NCI-H345 treated with DMSO at 0.1 percent for 48 hours (cell line): ENCODE measurements around the gene GARNL3.

Experiments used
- DNase-seq: peaks from one replicate; lab custom pipeline; 2025; ENCODE audit not compliant: unreplicated experiment; lab: John Stamatoyannopoulos, UW

GARNL3 gene

GRCh38 chr9:127233989-127234388 is 30.6 kb upstream of the GARNL3 start:
- no peak for DNase-seq

DNA sequence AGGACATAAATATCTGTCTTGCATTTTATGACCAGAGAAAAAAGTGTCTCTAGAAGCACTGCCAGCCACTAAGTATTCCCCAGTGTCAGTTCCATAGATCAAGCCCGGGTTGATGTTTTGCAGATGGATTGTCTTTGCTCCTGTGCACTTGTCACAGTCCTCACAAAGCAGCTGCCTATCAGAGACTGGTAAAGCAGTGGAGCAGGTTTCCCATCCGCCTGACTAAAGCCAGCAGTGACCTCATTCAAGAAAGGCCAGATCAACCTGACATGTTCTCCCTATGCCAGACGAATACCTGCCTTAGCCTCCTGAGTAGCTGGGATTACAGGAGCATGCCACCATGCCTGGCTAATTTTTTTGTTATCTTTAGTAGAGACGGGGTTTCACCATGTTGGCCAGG is 26.8 kb upstream of the GARNL3 start:
- DNase-seq, result no peak

DNA sequence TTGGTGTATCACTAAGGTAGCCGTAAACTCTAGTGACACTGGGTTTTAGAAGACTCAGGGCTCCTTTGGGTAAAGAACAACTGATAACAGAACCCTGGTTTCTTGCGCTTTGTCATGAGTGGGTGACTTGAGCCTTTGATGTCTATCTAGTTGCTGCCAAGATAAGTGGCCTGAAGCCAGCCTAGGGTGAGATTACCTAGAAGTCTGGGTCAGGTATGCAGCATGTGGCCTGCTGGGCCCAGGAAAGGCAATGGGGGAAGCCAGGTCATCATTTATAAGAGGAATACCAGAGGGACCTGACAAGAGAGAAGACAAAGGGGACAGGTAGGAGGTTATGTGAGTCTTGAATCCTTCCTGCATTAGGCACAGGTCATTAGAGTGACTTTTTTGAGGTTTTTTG is 23.2 kb upstream of the GARNL3 start:
- DNase-seq, result no peak

DNA sequence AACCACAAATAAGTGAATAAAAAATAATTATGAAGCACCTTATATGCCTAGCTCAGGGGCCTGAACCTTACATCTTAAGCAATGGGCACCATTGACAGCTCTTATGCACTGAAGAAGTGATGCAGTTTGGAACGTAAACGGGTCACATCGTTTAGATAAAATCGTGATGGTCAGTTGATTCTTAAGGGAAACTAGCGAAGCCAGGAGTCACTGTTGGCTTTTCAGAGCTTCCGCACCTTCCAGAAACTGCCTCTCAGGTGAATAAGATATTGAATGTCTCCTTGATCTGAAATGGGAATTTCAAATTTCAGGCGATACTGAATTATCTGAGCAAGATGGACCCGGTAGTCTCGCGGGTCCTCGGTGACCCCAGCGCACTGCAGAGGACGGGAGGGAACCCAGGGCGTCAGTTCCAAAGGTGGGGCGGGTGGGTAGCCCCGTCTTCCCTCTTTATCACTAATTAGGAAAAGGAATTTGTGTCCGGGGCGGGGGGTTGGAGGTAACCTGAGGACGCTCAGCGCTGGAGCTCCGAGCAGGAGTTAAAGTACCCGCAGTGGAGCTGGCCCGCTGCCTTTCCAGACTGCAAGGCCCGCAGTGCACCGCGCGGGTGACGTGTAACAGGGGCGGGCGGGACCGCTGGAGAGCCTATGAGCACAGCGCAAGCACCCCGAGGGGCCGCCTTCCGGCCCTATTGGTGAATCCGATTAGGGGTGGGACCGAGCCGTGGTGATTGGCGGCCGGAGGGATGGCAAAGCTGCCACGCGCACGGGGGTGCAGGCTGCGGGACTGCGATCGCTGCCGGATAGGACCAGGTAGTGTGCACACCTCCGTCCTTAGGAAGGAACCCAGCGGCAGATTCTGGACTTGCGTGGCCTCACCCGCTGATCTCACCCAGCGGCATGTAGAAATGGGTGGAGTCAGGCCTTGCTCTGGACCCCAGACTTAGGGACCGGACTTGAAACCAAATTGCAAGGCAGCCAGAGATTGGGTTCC is 19.7 kb upstream of the GARNL3 start:
- peak; percentile 89 for DNase-seq

DNA sequence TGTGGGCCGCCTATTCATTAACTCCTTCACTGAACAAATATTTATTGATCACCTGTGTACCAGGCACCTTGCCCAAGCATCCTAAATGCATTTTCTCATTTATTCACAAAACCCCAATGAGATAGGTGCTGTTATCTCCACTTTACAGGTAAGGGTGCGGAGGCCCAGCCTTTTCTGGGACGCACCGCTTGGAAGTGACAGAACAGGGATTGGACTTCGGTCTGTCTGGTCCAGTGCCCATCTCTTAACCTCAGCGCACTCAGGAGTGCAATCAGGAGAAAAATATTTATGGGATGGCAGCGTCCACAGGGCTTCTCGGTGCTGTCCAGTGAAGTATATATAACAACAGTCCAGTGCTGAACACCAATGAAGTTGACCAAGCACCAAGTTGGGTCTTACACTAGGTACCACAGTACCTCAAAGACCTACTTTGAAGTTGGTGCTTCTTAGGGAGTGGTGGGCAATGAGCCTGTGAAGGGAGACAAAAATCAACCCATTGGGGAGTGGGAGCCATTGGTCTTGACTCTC is 18.9 kb upstream of the GARNL3 start:
- no peak for DNase-seq

GRCh38 chr9:127248241-127248640 is 16.3 kb upstream of the GARNL3 start:
- DNase-seq, result no peak

GRCh38 chr9:127249877-127250276 is 14.7 kb upstream of the GARNL3 start:
- no peak for DNase-seq

DNA sequence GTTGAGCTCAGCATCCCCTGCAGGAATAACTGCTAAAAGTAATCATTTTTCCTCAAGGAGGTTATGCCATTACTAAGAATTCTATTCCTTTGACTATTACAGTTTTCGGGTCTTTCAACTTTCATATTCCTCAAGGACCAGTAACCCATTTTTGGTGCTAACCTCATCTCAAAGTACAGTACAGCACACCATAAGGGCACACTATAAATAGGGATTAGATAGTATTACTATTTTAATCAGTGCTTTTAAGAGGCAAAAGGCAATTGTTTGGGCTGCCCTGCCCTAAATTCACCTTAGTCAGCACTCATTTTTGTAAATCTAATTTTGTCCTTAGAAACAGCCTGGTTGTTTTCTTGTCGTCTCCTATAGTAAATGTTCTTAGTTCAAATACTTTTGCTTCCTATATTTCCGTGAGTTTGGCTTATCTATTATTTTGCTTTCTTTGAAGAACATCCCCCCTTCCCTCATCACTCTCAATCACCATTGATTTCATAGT is 13.6 kb upstream of the GARNL3 start:
- DNase-seq, result no peak

- no peak for DNase-seq
Observed at GRCh38 chr9:127252410-127253318, 11.9 kb upstream of the GARNL3 start.

- DNase-seq, result no peak
Observed at GRCh38 chr9:127253446-127253845, 11.1 kb upstream of the GARNL3 start.

DNA sequence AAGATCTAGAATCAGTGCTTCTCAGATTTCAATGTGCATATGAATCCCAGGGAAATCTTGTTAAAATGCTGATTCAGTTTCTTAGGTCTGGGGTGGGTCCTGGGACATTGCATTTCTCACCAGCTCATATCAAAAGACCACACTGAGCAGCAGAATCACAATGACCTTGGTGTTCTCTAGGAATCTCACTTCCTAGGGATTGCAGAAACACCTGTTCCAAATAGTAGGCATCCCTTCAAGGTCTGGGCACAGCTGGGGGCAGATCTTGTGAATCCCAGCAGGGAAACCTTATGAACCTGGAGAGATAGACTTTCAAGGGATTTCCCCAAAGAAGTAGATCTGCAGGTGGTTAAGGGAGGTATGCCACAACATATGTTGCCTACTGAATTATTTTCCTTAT is 8.9 kb upstream of the GARNL3 start:
- no peak for DNase-seq

DNA sequence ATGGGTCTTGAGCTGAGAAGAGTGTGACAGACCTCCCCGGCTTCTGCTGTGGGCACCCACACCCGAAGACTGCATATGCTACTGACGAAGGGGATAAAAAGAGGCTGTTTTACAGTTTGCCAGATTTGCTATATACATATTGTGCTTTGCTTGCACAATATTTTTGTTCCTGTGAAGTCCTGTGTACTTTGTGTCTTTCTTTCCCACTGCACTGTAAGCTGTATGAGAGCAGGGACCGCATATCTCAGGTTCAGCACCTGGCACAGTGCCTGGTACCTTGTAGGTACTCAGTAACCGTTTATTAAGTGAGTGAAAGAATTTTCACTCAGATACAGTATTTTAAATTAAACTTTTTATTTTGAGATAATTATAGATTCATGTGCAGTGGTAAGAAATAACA is 8.2 kb upstream of the GARNL3 start:
- DNase-seq, result no peak

DNA sequence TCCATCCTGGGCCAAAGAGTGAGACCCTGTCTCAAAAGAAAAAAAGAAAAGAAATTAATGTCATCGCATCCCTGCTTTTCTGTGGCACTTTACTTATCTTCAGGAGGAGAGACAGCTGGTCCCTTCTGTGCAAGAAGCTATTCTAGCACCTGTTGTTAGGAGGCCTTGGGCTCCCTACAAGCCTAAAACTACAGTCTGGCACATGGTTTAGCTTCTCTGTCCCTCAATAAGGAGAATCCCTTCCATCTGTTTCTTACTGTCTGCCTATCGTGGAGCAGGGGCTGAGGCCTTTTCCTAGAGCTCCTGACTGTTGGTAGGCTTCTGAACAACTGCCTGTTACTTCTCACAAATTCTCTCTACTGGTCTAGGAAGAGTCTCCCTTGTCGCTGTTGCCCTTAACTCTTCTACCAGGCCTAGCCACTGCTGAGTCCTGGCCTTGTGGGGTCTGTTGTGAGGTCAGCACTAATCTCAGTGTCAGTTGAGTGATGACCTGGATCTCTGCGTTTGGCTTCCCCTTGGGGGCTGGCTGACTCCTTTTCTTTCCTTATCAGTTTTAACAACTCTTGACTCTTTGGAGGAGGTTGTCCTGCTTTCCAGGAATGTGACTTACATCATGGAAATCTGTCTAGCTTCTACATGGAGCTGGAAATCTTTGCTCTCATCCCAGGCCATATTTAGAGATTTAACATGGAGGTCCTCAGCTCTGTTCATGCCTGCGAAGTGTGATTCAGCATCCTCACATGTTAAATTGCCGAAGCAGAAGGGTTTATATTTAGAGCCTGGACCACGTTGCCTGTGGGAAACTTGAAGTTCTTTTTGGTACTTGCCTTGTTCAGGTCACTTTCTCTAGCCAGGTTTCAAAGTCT is 5.7 kb upstream of the GARNL3 start:
- no peak for DNase-seq

DNA sequence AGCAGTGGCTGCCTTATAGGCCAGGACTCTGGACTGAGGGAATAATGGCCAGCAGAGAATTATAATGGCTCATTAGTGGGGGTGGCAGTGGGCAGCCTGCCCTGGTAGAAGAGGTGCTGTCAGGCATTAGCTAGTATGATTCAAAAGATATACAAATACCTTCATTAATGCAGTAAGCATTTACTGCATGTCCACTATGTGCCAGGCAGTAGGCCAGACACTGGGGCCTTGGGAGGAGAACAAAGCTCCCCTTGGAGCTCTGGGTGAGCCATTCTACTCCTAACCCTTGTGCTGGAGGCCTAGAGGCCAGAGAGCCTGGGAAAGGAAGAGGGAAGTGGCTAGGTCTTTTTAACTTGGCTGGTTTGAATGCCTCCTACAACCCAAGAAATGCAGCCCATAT is 2.0 kb upstream of the GARNL3 start:
- no peak for DNase-seq

DNA sequence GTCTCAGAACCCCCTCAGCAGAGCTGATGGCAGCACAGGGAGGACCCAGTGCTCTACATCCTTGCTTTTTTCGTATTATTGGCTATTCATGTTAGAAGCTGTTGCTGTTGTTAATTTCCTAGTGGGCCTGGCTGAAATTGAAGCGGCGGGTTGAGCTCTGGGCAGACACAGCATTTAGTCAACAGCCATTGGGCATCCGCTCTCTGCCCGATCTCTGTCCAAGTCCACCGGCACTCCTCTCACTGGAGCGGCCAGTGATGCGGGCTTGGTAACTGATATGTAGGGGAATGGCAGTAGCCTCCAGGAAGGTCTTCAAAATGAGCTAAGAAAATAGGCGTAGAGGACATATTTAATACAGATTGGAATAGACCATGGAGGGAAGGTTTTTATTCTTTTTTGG is 1.3 kb upstream of the GARNL3 start:
- DNase-seq, result no peak

DNA sequence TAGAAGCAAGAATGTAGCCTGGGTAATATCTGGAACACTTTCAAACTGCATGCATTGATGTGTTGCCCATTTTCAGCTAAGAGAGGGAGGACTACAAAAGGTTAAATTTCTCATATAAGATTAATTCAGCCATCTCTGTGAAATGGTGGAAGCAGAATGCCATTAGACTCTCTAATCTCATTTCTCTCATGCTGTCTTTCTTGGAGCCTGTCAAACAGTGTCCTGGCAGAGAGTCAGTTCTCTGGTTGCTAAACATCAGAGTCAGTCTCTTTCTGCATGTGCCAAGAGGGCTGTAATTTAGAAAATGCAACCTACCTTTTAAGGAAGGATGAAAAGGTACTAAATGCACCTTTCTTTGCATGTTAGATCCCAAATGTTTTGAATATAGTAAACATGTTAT is 910 bp upstream of the GARNL3 start:
- DNase-seq, result no peak

DNA sequence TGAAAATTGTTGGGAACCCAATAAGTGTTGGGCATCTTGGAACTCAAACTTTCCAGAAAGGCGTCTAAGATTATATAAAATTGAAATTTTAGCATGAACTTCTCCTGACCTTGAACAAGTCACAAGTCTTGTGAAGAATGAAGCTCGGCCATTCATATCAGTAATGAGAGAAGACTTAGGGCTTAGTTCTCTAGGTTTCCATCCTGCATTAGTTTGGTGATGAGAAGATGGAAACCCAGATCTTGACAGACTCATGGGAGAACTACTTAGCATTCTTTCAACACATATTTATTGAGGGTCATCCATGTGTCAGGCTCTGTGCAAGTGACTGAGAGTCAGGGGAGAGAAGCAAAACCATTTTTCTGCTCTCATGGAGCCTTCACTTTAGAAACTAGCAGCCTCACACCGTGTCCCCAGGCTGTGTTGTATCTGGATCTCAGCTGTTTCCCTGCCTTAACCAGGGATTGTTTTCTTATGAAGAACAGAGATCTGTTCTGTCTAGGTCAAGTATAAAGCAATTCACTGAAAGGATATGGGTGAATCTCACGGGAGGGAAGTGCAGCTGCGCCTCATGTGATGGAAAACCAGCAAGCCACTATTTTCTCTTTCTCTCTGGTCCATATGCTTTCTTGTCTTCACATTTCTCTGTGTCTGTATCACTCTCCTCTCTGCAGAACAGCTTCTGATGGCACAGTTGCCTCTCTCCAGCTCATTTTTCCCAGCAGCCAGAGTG is 3.4 kb downstream of the GARNL3 start:
- DNase-seq, result no peak

GRCh38 chr9:127269449-127269848 is 4.9 kb downstream of the GARNL3 start:
- no peak for DNase-seq

GRCh38 chr9:127273326-127273725 is 8.8 kb downstream of the GARNL3 start:
- no peak for DNase-seq

DNA sequence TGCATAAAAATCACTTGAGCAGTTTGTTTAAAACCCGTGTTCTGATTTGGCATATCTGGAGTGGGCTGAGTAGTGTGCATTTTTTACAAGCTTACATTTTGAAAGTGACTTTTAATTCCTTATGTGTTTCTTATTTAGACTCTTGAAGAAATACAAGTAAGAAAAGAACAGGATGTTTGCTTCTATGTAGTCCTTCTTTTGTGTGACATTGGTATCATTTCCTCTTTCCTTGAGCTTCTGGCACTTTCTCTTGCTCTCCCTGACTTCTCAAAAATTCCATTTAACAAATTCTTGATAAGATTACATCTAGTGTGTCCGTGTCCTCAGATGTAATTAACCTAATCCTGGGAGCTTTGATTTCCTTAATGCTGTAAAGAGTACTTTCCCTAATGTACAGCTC is 12.5 kb downstream of the GARNL3 start:
- no peak for DNase-seq
